Muscle of leg (tissue), 11 donors: ENCODE results near the gene TLDC2. TPM values are rescaled to one million over a fixed set of nuclear protein-coding genes. Genes with fewer than 3 reads are reported as not detected.
"Not testable (repeated sequence)": the region's sequence is repeated elsewhere in the genome, so short reads cannot be mapped to it uniquely, and the experiment has no call there.

ENCODE experiments used
- DNase-seq: peaks from one replicate; pipeline ENCODE4 v3.0.0; 2013
- H3K27ac ChIP-seq: one replicate; pipeline ENCODE4 v1.5.1; 2013; ENCODE audit warnings: mild to moderate bottlenecking, low read length, control low read depth
- H3K27me3 ChIP-seq: one replicate; pipeline ENCODE4 v1.6.1; 2013; ENCODE audit warnings: low read length; ENCODE audit not compliant: control insufficient read depth, insufficient read depth
- H3K36me3 ChIP-seq: one replicate; pipeline ENCODE4 v1.6.1; 2013; ENCODE audit warnings: low read length; ENCODE audit not compliant: control insufficient read depth, insufficient read depth
- H3K4me1 ChIP-seq: one replicate; pipeline ENCODE4 v1.6.1; 2013; ENCODE audit warnings: low read length; ENCODE audit not compliant: control insufficient read depth, insufficient read depth
- H3K4me3 ChIP-seq: one replicate; pipeline ENCODE4 v1.5.1; 2013; ENCODE audit warnings: low read length, control low read depth
- H3K9me3 ChIP-seq: replicated peaks from 2 replicates; pipeline ENCODE4 v1.6.1; 2013; ENCODE audit warnings: low read depth, low read length; ENCODE audit not compliant: control insufficient read depth
- WGBS: methylation state at CpG from one replicate; pipeline ENCODE4 v1.1.5; 2013; ENCODE audit warnings: missing lambda C conversion rate; ENCODE audit not compliant: insufficient coverage; 5-methylcytosine and 5-hydroxymethylcytosine counted together
- polyA plus RNA-seq, 8 donors: library from polyadenylated mRNA; unstranded; fragments of 120-200 nt; gene quantifications; one replicate each; pipeline versions ENCODE4 v1.2.1 to v1.2.3, GENCODE V29; 2013; ENCODE audit warnings: inconsistent platforms in 1 of 8, low replicate concordance in 1 of 8; ENCODE audit not compliant: insufficient read length in 8 of 8, insufficient read depth in 1 of 8
- total RNA-seq: library from RNA; stranded (reverse); fragments of 120-200 nt; gene quantifications from one replicate; pipeline ENCODE4 v1.2.4, GENCODE V29; 2013

The TLDC2 gene
- total and polyA plus RNA-seq, 9 donors: 0.04 to 0.45 (median 0.24) TPM; not detected in 1

GRCh38 chr20:36866681-36867495 is 9.1 kb upstream of the TLDC2 start:
- H3K27me3 ChIP-seq: peaks cover 3% of the 10 kb centered on the region
- peaks cover 13% of the 10 kb centered on the region for H3K4me1 ChIP-seq
- 80% methylated on average over 1 of the region's 8 CpGs for WGBS
- no peak overlapping the region for H3K4me3 ChIP-seq
- H3K9me3 ChIP-seq: no peaks in the 10 kb centered on the region
- H3K27ac ChIP-seq: no peak overlapping the region
- no peak for DNase-seq
- no peaks in the 10 kb centered on the region for H3K36me3 ChIP-seq

- WGBS: 69% methylated on average over 8 of the region's 16 CpGs
- Histone ChIP-seq H3K27me3 (peaks cover 2% of the 10 kb centered on the region), H3K4me3 (no peak overlapping the region), H3K4me1 (no peaks in the 10 kb centered on the region), H3K9me3 (no peaks in the 10 kb centered on the region), H3K36me3 (no peaks in the 10 kb centered on the region), H3K27ac (no peak overlapping the region)
- DNase-seq: no peak
These were observed 4.0 kb upstream of the TLDC2 start for GRCh38 chr20:36871640-36872570.

- no peaks in the 10 kb centered on the region for H3K9me3 ChIP-seq
- no peak for DNase-seq
- peaks cover 2% of the 10 kb centered on the region for H3K27me3 ChIP-seq
- no peak overlapping the region for H3K27ac ChIP-seq
- H3K4me3 ChIP-seq: no peak overlapping the region
- 58% methylated on average over 5 of the region's 5 CpGs for WGBS
- H3K36me3 ChIP-seq: no peaks in the 10 kb centered on the region
- no peaks in the 10 kb centered on the region for H3K4me1 ChIP-seq
These were observed 3.1 kb upstream of the TLDC2 start for GRCh38 chr20:36872852-36873251.

- H3K4me1 ChIP-seq: no peaks in the 10 kb centered on the region
- WGBS: 91% methylated on average over 10 of the region's 13 CpGs
- H3K36me3 ChIP-seq: no peaks in the 10 kb centered on the region
- H3K9me3 ChIP-seq: no peaks in the 10 kb centered on the region
- no peak for DNase-seq
- H3K4me3 ChIP-seq: no peak overlapping the region
- peaks cover 6% of the 10 kb centered on the region for H3K27me3 ChIP-seq
- H3K27ac ChIP-seq: no peak overlapping the region
These were observed 2.3 kb upstream of the TLDC2 start for GRCh38 chr20:36873498-36874189.

GRCh38 chr20:36875093-36875492 is 845 bp upstream of the TLDC2 start:
- not testable (repeated sequence) for H3K9me3 ChIP-seq, H3K27me3 ChIP-seq, DNase-seq, H3K4me3 ChIP-seq, H3K4me1 ChIP-seq, H3K27ac ChIP-seq, H3K36me3 ChIP-seq
- WGBS: no CpG with 5 or more reads among the region's 5 CpGs

GRCh38 chr20:36876473-36876833 is 515 bp downstream of the TLDC2 start:
- no peaks in the 10 kb centered on the region for H3K36me3 ChIP-seq
- peaks cover 8% of the 10 kb centered on the region for H3K27me3 ChIP-seq
- no peak overlapping the region for H3K27ac ChIP-seq
- no peak for DNase-seq
- WGBS: 80% methylated on average over 1 of the region's 3 CpGs
- H3K4me3 ChIP-seq: no peak overlapping the region
- H3K9me3 ChIP-seq: no peaks in the 10 kb centered on the region
- H3K4me1 ChIP-seq: no peaks in the 10 kb centered on the region

GRCh38 chr20:36878941-36879340 is 3.0 kb downstream of the TLDC2 start:
- Histone ChIP-seq H3K4me1 (no peaks in the 10 kb centered on the region), H3K9me3 (no peaks in the 10 kb centered on the region), H3K27me3 (peaks cover 6% of the 10 kb centered on the region), H3K4me3 (no peak overlapping the region), H3K27ac (no peak overlapping the region), H3K36me3 (no peaks in the 10 kb centered on the region)
- DNase-seq: no peak
- WGBS: 78% methylated on average over 10 of the region's 10 CpGs

- Histone ChIP-seq H3K4me1 (no peaks in the 10 kb centered on the region), H3K36me3 (no peaks in the 10 kb centered on the region), H3K27ac (no peak overlapping the region), H3K9me3 (no peaks in the 10 kb centered on the region), H3K27me3 (peaks cover 6% of the 10 kb centered on the region), H3K4me3 (no peak overlapping the region)
- 77% methylated on average over 11 of the region's 11 CpGs for WGBS
- DNase-seq: no peak
These were observed 4.9 kb downstream of the TLDC2 start for GRCh38 chr20:36880741-36881250.

GRCh38 chr20:36881331-36881730 is 5.4 kb downstream of the TLDC2 start:
- Histone ChIP-seq H3K27ac (no peak overlapping the region), H3K4me3 (no peak overlapping the region), H3K9me3 (no peaks in the 10 kb centered on the region), H3K36me3 (no peaks in the 10 kb centered on the region), H3K4me1 (no peaks in the 10 kb centered on the region), H3K27me3 (peaks cover 6% of the 10 kb centered on the region)
- DNase-seq: no peak
- 83% methylated on average over 16 of the region's 16 CpGs for WGBS

- DNase-seq: no peak
- H3K9me3 ChIP-seq: no peaks in the 10 kb centered on the region
- 80% methylated on average over 1 of the region's 4 CpGs for WGBS
- no peak overlapping the region for H3K27ac ChIP-seq
- H3K4me1 ChIP-seq: peaks cover under 1% of the 10 kb centered on the region
- no peaks in the 10 kb centered on the region for H3K36me3 ChIP-seq
- no peak overlapping the region for H3K4me3 ChIP-seq
- H3K27me3 ChIP-seq: peaks cover 6% of the 10 kb centered on the region
These were observed 6.0 kb downstream of the TLDC2 start for GRCh38 chr20:36881888-36882287.
